ENCODE results near the gene HOXD4.

HOXD4 gene

GRCh38 chr2:176127774-176128072, 23.6 kb upstream of the HOXD4 start:
- no peak for DNase-seq

GRCh38 chr2:176128172-176128981, 23.0 kb upstream of the HOXD4 start:
- DNase-seq: no peak

DNA sequence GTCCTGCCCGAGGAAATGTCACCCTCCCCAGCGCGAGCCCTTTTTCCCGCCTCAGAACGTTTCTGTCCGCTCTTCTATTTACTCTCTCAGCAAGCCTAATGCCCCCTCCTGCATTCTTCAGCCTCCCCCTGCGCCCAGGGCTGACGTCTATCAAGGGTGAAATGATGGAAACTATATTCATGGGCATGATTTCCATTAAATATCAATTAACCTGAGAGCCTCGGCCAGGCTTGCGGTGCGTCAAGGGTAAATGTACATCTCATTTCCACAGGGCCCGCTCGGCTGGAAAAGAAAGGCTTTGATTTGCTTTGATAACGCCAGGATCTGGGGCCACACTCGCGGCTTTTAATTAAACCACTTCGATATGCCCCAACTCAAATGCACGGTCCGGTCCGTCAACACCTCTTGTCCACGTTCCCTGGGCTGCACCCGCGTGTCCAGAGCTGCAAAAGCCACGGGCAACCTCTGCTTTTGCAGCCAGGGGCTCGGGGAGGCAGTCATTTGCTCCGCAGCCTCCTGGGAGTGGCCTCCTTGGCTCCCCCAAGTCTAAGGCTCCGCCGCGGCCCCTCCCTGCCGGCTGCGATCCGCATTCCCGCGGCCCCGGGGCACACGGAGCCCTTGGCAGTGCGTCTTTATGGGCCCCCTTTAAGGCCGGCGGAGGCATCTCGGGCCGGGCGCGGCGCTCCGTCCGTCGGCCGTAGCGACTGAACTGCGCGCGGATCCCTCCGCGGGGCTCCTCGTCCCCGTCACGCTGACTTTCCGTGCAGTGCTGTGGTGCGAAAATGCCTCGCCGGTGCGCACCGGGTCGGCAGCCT, 22.2 kb upstream of the HOXD4 start, which contains the start of gene HOXD8:
Gene HOXD8, plus strand, starts transcription at position 724 of the 815 bp plus-strand sequence. CDS start 662 bp downstream, outside the sequence.
- no peak for DNase-seq

- no peak for DNase-seq
These were observed 21.6 kb upstream of the HOXD4 start for GRCh38 chr2:176129813-176130146.

- DNase-seq: no peak
These were observed 21.0 kb upstream of the HOXD4 start for GRCh38 chr2:176130147-176130956.

DNA sequence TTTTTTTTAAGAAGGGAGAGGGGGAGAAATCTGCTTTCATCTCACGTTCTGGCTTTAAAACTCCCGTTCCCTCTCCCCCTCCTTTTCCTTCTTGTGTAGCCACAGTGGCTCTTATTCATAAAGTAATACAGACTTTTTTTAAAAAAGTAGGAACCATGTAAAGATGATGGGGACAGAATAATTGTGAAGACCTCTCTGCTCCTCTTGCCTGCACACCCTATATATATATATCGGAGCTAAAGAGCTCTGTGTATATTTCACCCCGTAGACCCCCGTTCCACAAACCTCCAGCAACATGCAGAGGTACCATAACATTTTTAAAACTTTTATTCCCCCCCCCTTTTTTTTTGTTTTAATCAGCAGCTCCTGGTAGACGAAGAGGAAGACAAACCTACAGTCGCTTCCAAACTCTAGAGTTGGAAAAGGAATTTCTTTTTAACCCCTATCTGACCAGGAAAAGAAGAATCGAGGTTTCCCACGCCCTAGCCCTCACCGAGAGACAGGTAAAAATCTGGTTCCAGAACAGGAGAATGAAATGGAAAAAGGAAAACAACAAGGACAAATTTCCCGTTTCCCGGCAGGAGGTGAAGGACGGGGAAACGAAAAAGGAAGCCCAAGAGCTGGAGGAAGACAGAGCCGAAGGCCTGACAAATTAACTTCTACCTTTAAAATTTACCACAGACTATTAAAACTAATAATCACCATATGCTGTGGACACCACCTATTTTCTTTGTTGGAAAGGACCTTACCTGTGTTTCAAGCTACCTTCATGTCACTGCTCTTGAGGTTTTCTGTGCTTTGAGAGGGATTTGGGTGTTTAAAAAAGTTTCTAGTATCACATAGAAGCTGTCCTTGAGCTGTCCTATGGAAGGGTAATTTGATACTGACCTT, 20.1 kb upstream of the HOXD4 start:
- no peak for DNase-seq

- DNase-seq: no peak
These were observed 19.5 kb upstream of the HOXD4 start for GRCh38 chr2:176131848-176132158.

DNA sequence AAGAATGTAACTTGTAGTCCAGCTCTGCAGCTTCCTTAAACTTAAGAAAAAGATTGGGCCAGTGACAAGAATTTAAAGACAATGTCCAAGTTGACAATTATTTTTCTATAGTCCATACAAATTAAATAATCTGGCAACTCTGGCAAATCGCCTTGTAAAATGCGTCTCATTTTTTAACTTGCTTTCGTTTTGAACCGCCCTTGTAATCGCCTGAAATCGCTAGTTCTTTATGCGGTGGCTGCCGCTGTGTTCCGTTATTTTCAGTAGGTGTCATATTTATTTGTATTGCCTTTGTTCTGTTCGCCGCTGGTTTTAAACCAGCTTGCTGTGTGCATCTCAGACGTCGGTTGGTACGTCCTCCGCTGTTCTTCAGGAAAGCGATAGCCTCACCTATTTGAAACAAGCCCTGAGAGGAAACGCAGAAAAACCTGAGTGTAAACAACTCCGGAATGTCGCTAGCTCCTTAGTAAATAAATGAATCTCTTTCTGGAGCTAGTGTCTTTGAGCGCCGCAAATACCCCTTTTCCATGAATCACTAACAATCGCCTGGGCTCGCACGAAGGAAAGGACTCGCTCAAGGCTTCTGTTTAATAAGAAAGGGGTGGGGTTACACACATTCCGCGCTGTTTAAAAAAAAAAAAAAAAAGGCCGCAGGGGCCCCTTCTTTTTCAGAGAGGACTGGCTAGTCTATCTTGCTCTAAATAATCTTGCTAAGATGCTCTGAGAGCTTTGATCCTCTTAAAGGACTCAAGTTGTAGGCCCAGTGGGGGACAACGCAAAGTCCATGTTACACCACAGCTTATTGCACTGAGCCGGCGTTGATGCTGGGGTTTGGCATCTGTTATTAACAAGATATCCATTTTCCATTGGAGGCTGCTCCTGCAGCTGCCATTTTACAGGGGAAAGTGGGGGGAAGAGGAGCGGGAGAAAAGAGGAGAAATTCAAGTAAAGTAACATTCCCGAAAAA, 18.9 kb upstream of the HOXD4 start:
- no peak for DNase-seq

DNA sequence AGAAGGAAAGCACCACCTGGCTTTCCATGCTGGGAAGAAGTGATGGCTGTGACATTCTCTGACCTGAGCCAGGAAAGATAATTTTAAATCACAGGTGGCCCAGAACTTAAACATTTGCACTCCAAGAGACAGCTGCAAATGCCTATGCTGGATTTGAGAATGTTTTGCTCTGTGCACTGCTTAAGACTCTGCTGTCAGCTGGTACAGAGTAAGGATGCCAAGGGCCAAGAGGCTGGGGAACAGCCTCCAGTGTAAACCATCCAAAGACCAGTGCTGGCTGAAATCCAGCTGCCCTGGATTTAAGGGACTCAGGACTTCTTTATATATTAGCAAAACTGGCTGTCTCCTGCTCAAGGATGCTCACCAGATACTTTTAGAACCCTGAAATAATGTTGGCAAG, 18.0 kb upstream of the HOXD4 start:
- DNase-seq: no peak

- no peak for DNase-seq
These were observed 17.3 kb upstream of the HOXD4 start for GRCh38 chr2:176134035-176134434.

DNA sequence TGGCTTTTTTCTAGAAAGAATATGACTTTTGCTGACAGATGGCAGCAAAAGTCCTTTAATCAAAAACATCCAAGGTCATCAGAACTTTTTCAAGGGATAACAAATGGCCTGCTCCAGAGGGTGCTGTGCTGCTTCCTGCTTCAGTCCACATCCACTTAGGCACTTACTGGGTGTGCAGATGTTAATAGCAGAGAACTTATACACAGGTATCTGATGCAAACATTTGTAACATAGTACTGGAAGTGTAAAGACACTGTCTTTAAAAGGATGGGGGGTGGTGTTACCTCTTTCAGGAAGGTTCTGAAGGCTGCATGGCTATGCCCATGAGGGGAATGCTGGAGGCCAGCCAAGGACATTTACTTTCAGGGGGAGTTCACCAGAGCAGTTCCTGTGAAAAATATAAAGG, 16.3 kb upstream of the HOXD4 start:
- no peak for DNase-seq

GRCh38 chr2:176136374-176137251, 14.7 kb upstream of the HOXD4 start:
- DNase-seq: no peak

GRCh38 chr2:176137252-176137580, 14.1 kb upstream of the HOXD4 start:
- no peak for DNase-seq

DNA sequence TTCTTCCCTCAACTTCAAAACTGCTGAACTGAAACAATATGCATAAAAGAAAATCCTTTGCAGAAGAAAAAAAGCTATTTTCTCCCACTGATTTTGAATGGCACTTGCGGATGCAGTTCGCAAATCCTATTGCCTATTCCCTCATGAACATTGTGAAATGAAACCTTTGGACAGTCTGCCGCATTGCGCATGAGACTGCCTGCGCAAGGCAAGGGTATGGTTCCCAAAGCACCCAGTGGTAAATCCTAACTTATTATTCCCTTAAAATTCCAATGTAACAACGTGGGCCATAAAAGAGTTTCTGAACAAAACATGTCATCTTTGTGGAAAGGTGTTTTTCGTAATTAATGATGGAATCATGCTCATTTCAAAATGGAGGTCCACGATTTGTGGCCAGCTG, 13.4 kb upstream of the HOXD4 start:
- DNase-seq: no peak

DNA sequence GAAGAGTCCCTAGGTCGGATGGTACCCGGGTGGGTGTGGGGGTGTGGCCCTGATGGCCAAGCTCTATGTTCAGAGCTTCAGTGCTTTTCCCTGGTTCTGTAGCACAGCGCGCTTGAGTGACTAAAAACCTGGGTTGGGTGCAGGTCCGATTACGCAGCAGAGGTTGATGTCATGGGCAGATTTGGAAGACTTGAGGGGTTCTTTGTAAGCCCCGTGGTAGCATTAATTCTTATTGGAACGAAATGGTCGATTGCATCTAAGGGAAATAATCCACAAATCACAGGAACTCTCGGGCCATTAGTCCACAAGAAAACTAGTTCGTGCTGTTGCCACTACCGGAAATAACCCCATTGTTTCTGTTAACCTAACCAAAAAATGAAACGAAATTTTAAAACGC, 12.8 kb upstream of the HOXD4 start:
- DNase-seq: no peak

DNA sequence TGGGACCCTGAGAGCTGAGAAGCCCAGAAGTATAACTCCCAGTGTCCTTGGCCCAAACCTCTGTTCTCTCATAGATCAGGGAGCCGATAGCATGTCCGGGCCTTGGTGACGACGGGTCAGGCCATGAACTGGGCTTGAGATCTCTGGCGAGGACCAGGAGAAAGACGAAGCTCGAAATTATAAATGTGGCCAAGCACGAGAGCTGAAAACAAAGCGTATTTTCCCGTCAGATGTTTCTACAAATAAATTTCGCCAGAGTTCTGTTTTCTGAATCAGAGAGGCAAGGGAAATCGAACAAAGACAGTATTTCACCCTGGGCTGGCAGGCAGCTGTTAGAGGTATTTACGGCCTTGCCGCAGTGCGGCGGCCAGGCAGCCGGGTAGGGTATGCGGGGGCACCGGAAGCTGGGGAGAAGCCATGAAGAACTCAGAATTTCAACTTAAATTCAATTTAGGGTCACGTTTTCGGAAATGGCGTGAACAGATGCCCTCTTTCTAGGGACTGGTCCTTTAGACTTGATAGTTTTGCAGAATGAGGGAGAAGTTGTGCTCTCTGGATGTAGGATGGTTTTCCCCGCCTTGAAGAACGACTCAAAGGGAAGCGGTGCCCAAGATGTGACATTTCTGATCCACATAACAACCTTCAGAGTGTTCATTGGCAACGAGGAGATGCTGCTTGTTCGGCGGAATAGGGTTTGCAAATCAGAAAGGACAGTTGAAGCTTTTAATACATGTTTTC, 12.3 kb upstream of the HOXD4 start:
- DNase-seq: no peak

GRCh38 chr2:176139661-176140512, 11.5 kb upstream of the HOXD4 start:
- no peak for DNase-seq

- DNase-seq: no peak
These were observed 10.6 kb upstream of the HOXD4 start for GRCh38 chr2:176140513-176141317.
